ENCODE measurements around the gene PARP4. TPM values are rescaled to one million over a fixed set of nuclear protein-coding genes. Genes with fewer than 3 reads are reported as not detected.
"Not testable (repeated sequence)": the region's sequence is repeated elsewhere in the genome, so short reads cannot be mapped to it uniquely, and the experiment has no call there.

Gene PARP4
- total RNA-seq, 4 donors from 2014 or later, result 17.0 to 31.6 (median 27.8) TPM

- H3K4me3 ChIP-seq (ENCODE audit: low read depth, poor library complexity, severe bottlenecking), result no peak overlapping the region
- no peak for TF ChIP-seq POLR2A (IDR thresholded peaks at IDR 0.05)
- TF ChIP-seq CTCF (IDR thresholded peaks at IDR 0.05), result no peak
- DNase-seq (ENCODE audit: low spot score in 2 of 2), result no peak
- intact Hi-C loops (cut with DNase I; ENCODE audit: low total_unique reads), result no loop called here
- WGBS, 2 donors, result 20 to 25% methylated on average over 2 of the region's 2 CpGs
Observed at GRCh38 chr13:24500977-24501376, 11.6 kb downstream of the PARP4 start.

- DNase-seq (ENCODE audit: low spot score in 2 of 2), result no peak
- TF ChIP-seq CTCF (IDR thresholded peaks at IDR 0.05) (no peak), POLR2A (IDR thresholded peaks at IDR 0.05) (no peak)
Observed at GRCh38 chr13:24497742-24498141, 14.8 kb downstream of the PARP4 start.

GRCh38 chr13:24496295-24496694 is 16.3 kb downstream of the PARP4 start:
- H3K4me3 ChIP-seq (ENCODE audit: low read depth, poor library complexity, severe bottlenecking); DNase-seq (ENCODE audit: low spot score in 2 of 2); intact Hi-C loops (cut with DNase I; ENCODE audit: low total_unique reads): not testable (repeated sequence)
- 42 to 85% methylated on average over 2 of the region's 2 CpGs for WGBS, 2 donors

More at GRCh38 chr13:24497742-24498141, 14.8 kb downstream of the PARP4 start:
- WGBS, 2 donors, result 90% methylated on average over 1 of the region's 1 CpG
- intact Hi-C loops (cut with DNase I; ENCODE audit: low total_unique reads), result no loop called here
- no peak overlapping the region for H3K4me3 ChIP-seq (ENCODE audit: low read depth, poor library complexity, severe bottlenecking)

- TF ChIP-seq CTCF (IDR thresholded peaks at IDR 0.05) (no peak), POLR2A (IDR thresholded peaks at IDR 0.05) (no peak)
- no peak for DNase-seq (ENCODE audit: low spot score in 2 of 2)
- H3K4me3 ChIP-seq (ENCODE audit: low read depth, poor library complexity, severe bottlenecking), result no peak overlapping the region
- WGBS, 2 donors, result 54% methylated on average over 3 of the region's 3 CpGs
- intact Hi-C loops (cut with DNase I; ENCODE audit: low total_unique reads), result no loop called here
Observed at GRCh38 chr13:24495151-24495729, 17.3 kb downstream of the PARP4 start.

- TF ChIP-seq POLR2A (IDR thresholded peaks at IDR 0.05) (no peak), CTCF (IDR thresholded peaks at IDR 0.05) (no peak)
- 78 to 80% methylated on average over 6 of the region's 6 CpGs for WGBS, 2 donors
- intact Hi-C loops (cut with DNase I; ENCODE audit: low total_unique reads), result no loop called here
- H3K4me3 ChIP-seq (ENCODE audit: low read depth, poor library complexity, severe bottlenecking), result no peak overlapping the region
- DNase-seq (ENCODE audit: low spot score in 2 of 2), result no peak
Observed at GRCh38 chr13:24493356-24493755, 19.2 kb downstream of the PARP4 start.

- TF ChIP-seq CTCF (IDR thresholded peaks at IDR 0.05), result no peak
- TF ChIP-seq POLR2A (IDR thresholded peaks at IDR 0.05), result no peak
- WGBS, 2 donors, result 68 to 72% methylated on average over 7 of the region's 7 CpGs
- no peak overlapping the region for H3K4me3 ChIP-seq (ENCODE audit: low read depth, poor library complexity, severe bottlenecking)
- intact Hi-C loops (cut with DNase I; ENCODE audit: low total_unique reads), result no loop called here
- DNase-seq (ENCODE audit: low spot score in 2 of 2), result no peak
Observed at GRCh38 chr13:24491845-24492244, 20.7 kb downstream of the PARP4 start.
